ENCODE data around the gene CLEC14A. TPM values are rescaled to one million over a fixed set of nuclear protein-coding genes. Genes with fewer than 3 reads are reported as not detected.

The CLEC14A gene
- total RNA-seq, 1 donor from 2014 or later: 33.1 TPM

- TF ChIP-seq POLR2A (IDR thresholded peaks at IDR 0.05) (no peak), CTCF (IDR thresholded peaks at IDR 0.05) (no peak), POLR2AphosphoS5 (IDR thresholded peaks at IDR 0.05; ENCODE audit: insufficient read depth in 1 of 2, low read depth in 1 of 2) (no peak)
- no peaks in the 10 kb centered on the region for H3K4me1 ChIP-seq
- H3K9me3 ChIP-seq: no peaks in the 10 kb centered on the region
These were observed 17.6 kb downstream of the CLEC14A start for GRCh38 chr14:38238332-38238731.

GRCh38 chr14:38233218-38233617, 22.7 kb downstream of the CLEC14A start:
- no peaks in the 10 kb centered on the region for H3K27me3 ChIP-seq
- intact Hi-C loops (cut with DNase I): no loop called here
- H3K4me1 ChIP-seq: no peaks in the 10 kb centered on the region
- no peak overlapping the region for H3K4me3 ChIP-seq
- TF ChIP-seq POLR2AphosphoS5 (IDR thresholded peaks at IDR 0.05; ENCODE audit: insufficient read depth in 1 of 2, low read depth in 1 of 2) (no peak), POLR2A (IDR thresholded peaks at IDR 0.05) (no peak), CTCF (IDR thresholded peaks at IDR 0.05) (no peak)
- no peaks in the 10 kb centered on the region for H3K36me3 ChIP-seq
- H3K9me3 ChIP-seq: no peaks in the 10 kb centered on the region
- DNase-seq (ENCODE audit: extremely low spot score in 2 of 2): no peak
- no peak overlapping the region for H3K27ac ChIP-seq

More at GRCh38 chr14:38238332-38238731, 17.6 kb downstream of the CLEC14A start:
- Histone ChIP-seq H3K36me3 (no peaks in the 10 kb centered on the region), H3K27me3 (no peaks in the 10 kb centered on the region), H3K27ac (no peak overlapping the region), H3K4me3 (no peak overlapping the region)
- intact Hi-C loops (cut with DNase I): no loop called here
- DNase-seq (ENCODE audit: extremely low spot score in 2 of 2): no peak

- Histone ChIP-seq H3K27ac (no peak overlapping the region), H3K9me3 (no peaks in the 10 kb centered on the region), H3K27me3 (no peaks in the 10 kb centered on the region), H3K4me3 (no peak overlapping the region), H3K36me3 (no peaks in the 10 kb centered on the region), H3K4me1 (no peaks in the 10 kb centered on the region)
- no peak for TF ChIP-seq POLR2A (IDR thresholded peaks at IDR 0.05)
- TF ChIP-seq CTCF (IDR thresholded peaks at IDR 0.05): no peak
- TF ChIP-seq POLR2AphosphoS5 (IDR thresholded peaks at IDR 0.05; ENCODE audit: insufficient read depth in 1 of 2, low read depth in 1 of 2): no peak
- no peak for DNase-seq (ENCODE audit: extremely low spot score in 2 of 2)
- intact Hi-C loops (cut with DNase I): no loop called here
These were observed 29.5 kb downstream of the CLEC14A start for GRCh38 chr14:38226366-38226765.

- no peak for DNase-seq (ENCODE audit: extremely low spot score in 2 of 2)
- Histone ChIP-seq H3K9me3 (no peaks in the 10 kb centered on the region), H3K27ac (no peak overlapping the region)
These were observed 29.9 kb downstream of the CLEC14A start for GRCh38 chr14:38225946-38226345.

More at GRCh38 chr14:38225946-38226345, 29.9 kb downstream of the CLEC14A start:
- H3K4me1 ChIP-seq: no peaks in the 10 kb centered on the region
- no peaks in the 10 kb centered on the region for H3K36me3 ChIP-seq
- intact Hi-C loops (cut with DNase I): no loop called here
- no peak for TF ChIP-seq POLR2AphosphoS5 (IDR thresholded peaks at IDR 0.05; ENCODE audit: insufficient read depth in 1 of 2, low read depth in 1 of 2)
- no peak for TF ChIP-seq POLR2A (IDR thresholded peaks at IDR 0.05)
- TF ChIP-seq CTCF (IDR thresholded peaks at IDR 0.05): no peak
- H3K27me3 ChIP-seq: no peaks in the 10 kb centered on the region
- no peak overlapping the region for H3K4me3 ChIP-seq

Data from vagina (tissue), 2 donors.